Measurements from ENCODE around the gene SAP130.

GRCh38 chr2:128004509-128004908 is 23.4 kb downstream of the SAP130 start:
- no peak for TF ChIP-seq CTCF (conservative IDR thresholded peaks at IDR 0.05 in 1 of 2, IDR thresholded peaks at IDR 0.05 in 1 of 2; ENCODE audit: extremely low read depth in 1 of 2, insufficient read depth in 1 of 2, low read depth in 1 of 2, low read length in 2 of 2)
- TF ChIP-seq EZH2 (IDR thresholded peaks at IDR 0.05; ENCODE audit: borderline replicate concordance, low read length) = no peak
